Testis (tissue), 2 donors: ENCODE data around the gene NME2.
"Not testable (repeated sequence)": the region's sequence is repeated elsewhere in the genome, so short reads cannot be mapped to it uniquely, and the experiment has no call there.

ENCODE experiments used
- POLR2A ChIP-seq: fragments of 450-650 bp; IDR thresholded peaks from one replicate; pipeline ENCODE4 v1.6.1; 2017; ENCODE audit warnings: antibody characterized with exemption, mild to moderate bottlenecking, moderate library complexity
- TF ChIP-seq, protein P1 (sequence below), 3 experiments: fragments of 450-650 bp in 2 of 3; fragments of 200-600 bp in 1 of 3; sonication (generic) in 1 of 3; IDR thresholded peaks; one replicate each; pipeline ENCODE4 v1.5.1; 2016 to 2019; ENCODE audit warnings: antibody characterized with exemption in 3 of 3, mild to moderate bottlenecking in 2 of 3, moderate library complexity in 1 of 3

DNA sequence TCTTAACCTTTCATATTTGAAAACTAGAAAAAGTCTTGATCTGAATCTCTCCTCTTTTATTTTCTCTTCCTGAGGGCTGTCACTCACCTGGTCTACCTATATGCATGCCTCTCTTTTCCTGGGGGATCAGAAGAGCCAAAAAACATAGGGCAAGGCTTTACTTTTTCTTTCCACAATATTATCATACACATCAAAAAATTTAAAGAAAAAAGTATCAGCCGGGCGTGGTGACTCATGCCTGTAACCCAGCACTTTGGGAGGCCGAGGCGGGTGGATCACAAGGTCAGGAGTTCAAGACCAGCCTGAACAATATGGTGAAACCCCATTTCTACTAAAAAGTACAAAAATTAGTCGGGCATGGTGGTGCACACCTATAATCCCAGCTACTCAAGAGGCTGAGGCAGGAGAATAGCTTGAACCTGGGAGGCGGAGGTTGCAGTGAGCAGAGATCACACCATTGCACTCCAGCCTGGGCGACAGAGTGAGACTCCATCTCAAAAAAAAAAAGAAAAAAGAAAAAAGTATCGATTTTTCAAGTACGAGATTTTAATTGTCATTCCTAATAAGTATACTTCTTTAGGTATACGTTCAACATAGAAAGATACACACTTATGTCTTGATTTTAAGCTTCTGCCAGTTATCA, 43.6 kb upstream of the NME2 start:
- TF ChIP-seq, protein P1, sequence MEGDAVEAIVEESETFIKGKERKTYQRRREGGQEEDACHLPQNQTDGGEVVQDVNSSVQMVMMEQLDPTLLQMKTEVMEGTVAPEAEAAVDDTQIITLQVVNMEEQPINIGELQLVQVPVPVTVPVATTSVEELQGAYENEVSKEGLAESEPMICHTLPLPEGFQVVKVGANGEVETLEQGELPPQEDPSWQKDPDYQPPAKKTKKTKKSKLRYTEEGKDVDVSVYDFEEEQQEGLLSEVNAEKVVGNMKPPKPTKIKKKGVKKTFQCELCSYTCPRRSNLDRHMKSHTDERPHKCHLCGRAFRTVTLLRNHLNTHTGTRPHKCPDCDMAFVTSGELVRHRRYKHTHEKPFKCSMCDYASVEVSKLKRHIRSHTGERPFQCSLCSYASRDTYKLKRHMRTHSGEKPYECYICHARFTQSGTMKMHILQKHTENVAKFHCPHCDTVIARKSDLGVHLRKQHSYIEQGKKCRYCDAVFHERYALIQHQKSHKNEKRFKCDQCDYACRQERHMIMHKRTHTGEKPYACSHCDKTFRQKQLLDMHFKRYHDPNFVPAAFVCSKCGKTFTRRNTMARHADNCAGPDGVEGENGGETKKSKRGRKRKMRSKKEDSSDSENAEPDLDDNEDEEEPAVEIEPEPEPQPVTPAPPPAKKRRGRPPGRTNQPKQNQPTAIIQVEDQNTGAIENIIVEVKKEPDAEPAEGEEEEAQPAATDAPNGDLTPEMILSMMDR (IDR thresholded peaks at IDR 0.05), result not testable (repeated sequence)
- TF ChIP-seq POLR2A, result not testable (repeated sequence)
